BE2C (cell line): ENCODE measurements around the gene MRPS27.
"Not testable (repeated sequence)": the region's sequence is repeated elsewhere in the genome, so short reads cannot be mapped to it uniquely, and the experiment has no call there.

Source experiments
- DNase-seq: peaks from one replicate; pipeline ENCODE4 v3.0.0-alpha.2; 2020
- H3K27me3 ChIP-seq: fragments of 250-450 bp; sonication (Bioruptor Pico); 2 replicates; pipeline ENCODE4 v1.5.1; 2020; ENCODE audit warnings: mild to moderate bottlenecking
- H3K36me3 ChIP-seq: fragments of 250-450 bp; sonication (Bioruptor Pico); 2 replicates; pipeline ENCODE4 v1.5.1; 2020; ENCODE audit warnings: mild to moderate bottlenecking
- H3K4me1 ChIP-seq: fragments of 250-450 bp; sonication (Bioruptor Pico); 2 replicates; pipeline ENCODE4 v1.5.1; 2020
- H3K4me3 ChIP-seq: 2 replicates; pipeline ENCODE4 v1.5.1; 2011; ENCODE audit warnings: low read depth, low read length
- H3K9me3 ChIP-seq: fragments of 250-450 bp; sonication (Bioruptor Pico); 2 replicates; pipeline ENCODE4 v1.5.1; 2020
- CTCF ChIP-seq: IDR thresholded peaks from 2 replicates; pipeline ENCODE4 v1.5.1; 2012; ENCODE audit warnings: mild to moderate bottlenecking, low read depth, low read length

Gene MRPS27

GRCh38 chr5:72298711-72299110 lies 21.3 kb downstream of the MRPS27 start:
- Histone ChIP-seq H3K9me3 (no peaks in the 10 kb centered on the region), H3K4me3 (no peak overlapping the region), H3K4me1 (peaks cover 4% of the 10 kb centered on the region; the same call in 1 of the 2 replicates), H3K36me3 (peaks cover 23% of the 10 kb centered on the region), H3K27me3 (no peaks in the 10 kb centered on the region)
- no peak for DNase-seq
- TF ChIP-seq CTCF: no peak

GRCh38 chr5:72298136-72298535 lies 21.9 kb downstream of the MRPS27 start:
- H3K27me3 ChIP-seq, DNase-seq, H3K9me3 ChIP-seq, H3K4me3 ChIP-seq, H3K4me1 ChIP-seq: not testable (repeated sequence)
- peaks cover 27% of the 10 kb centered on the region for H3K36me3 ChIP-seq

GRCh38 chr5:72296256-72296655 lies 23.8 kb downstream of the MRPS27 start:
- Histone ChIP-seq H3K4me3 (no peak overlapping the region), H3K27me3 (no peaks in the 10 kb centered on the region), H3K4me1 (peaks cover 4% of the 10 kb centered on the region; the same call in 1 of the 2 replicates), H3K9me3 (no peaks in the 10 kb centered on the region), H3K36me3 (peaks cover 31% of the 10 kb centered on the region)
- no peak for DNase-seq
- no peak for TF ChIP-seq CTCF

GRCh38 chr5:72295539-72295938 lies 24.5 kb downstream of the MRPS27 start:
- no peak for TF ChIP-seq CTCF

GRCh38 chr5:72294473-72294872 lies 25.6 kb downstream of the MRPS27 start:
- no peak for DNase-seq
- Histone ChIP-seq H3K9me3 (no peaks in the 10 kb centered on the region), H3K4me1 (0 out of 2 replicates have a peak, but pooled peaks cover 4% of the 10 kb centered on the region), H3K36me3 (peaks cover 31% of the 10 kb centered on the region), H3K4me3 (no peak overlapping the region), H3K27me3 (no peaks in the 10 kb centered on the region)
- TF ChIP-seq CTCF: no peak

More at GRCh38 chr5:72295539-72295938, 24.5 kb downstream of the MRPS27 start:
- H3K27me3 ChIP-seq: no peaks in the 10 kb centered on the region
- peaks cover 31% of the 10 kb centered on the region for H3K36me3 ChIP-seq
- H3K9me3 ChIP-seq: no peaks in the 10 kb centered on the region
- H3K4me3 ChIP-seq: no peak overlapping the region
- no peak for DNase-seq
- H3K4me1 ChIP-seq: peaks cover 4% of the 10 kb centered on the region; the same call in 1 of the 2 replicates

GRCh38 chr5:72293495-72294055 lies 26.5 kb downstream of the MRPS27 start:
- Histone ChIP-seq H3K36me3 (peaks cover 31% of the 10 kb centered on the region), H3K27me3 (no peaks in the 10 kb centered on the region), H3K4me3 (no peak overlapping the region), H3K9me3 (no peaks in the 10 kb centered on the region), H3K4me1 (peaks cover 4% of the 10 kb centered on the region; the same call in 1 of the 2 replicates)
- no peak for TF ChIP-seq CTCF
- no peak for DNase-seq

GRCh38 chr5:72292411-72292810 lies 27.6 kb downstream of the MRPS27 start:
- Histone ChIP-seq H3K9me3 (no peaks in the 10 kb centered on the region), H3K4me1 (no peaks in the 10 kb centered on the region; the same call in 1 of the 2 replicates), H3K27me3 (no peaks in the 10 kb centered on the region), H3K4me3 (no peak overlapping the region), H3K36me3 (peaks cover 32% of the 10 kb centered on the region)
- no peak for DNase-seq
- no peak for TF ChIP-seq CTCF
